GM21515 (cell line): ENCODE results near the gene STEAP1.
"Not testable (repeated sequence)": the region's sequence is repeated elsewhere in the genome, so short reads cannot be mapped to it uniquely, and the experiment has no call there.

Experiments
- ATAC-seq: cut with Tn5 transposase; IDR thresholded peaks from one replicate; pipeline ENCODE4 v1.9.1; 2021; ENCODE audit not compliant: unreplicated experiment

STEAP1 gene

GRCh38 chr7:90173127-90173844, 19.0 kb downstream of the STEAP1 start:
- ATAC-seq = peak; percentile 84

DNA sequence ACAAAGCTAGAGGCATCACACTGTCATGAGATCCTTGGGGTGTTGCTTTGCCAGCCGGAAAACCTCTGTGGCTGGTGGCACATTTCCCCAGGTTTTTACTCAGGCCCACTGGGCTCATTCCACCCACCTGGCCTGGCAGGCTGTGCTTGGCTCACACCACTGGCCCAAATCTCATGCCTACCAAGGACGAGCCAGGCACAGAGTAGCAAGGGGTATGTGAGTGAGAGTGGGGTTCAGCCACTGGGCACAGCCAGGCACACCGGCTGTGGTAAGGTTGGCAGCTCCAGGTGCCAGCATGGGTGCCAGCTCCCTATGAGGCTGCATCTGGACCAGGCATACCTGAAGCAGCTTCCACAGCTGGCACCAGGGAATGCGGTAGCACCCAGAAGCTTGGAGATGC, 21.4 kb downstream of the STEAP1 start:
- ATAC-seq = no peak

DNA sequence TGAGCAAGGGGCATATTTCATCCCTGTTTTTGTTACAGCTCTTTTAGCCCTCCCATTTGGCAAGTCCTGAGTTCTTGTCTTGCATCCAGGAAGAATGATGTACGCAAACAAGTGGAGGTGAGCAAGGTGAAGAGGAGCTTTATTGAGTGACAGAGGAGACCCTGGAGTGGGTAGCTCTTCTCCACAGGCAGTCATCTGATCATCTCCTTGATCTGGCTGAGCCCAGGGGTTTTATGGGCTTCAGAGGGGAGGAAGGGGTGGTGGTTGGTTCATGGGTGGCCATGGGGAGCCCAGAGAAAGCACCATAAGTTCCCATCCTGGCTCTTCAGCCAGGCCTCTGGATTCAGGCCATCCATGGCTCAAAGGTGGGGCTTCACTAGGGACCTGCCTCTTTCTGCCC, 21.9 kb downstream of the STEAP1 start:
- ATAC-seq = no peak

- ATAC-seq = no peak
These were observed 23.9 kb downstream of the STEAP1 start for GRCh38 chr7:90178166-90178565.

- ATAC-seq = peak; percentile 93
These were observed 24.5 kb downstream of the STEAP1 start for GRCh38 chr7:90178679-90179278.

- no peak for ATAC-seq
These were observed 25.8 kb downstream of the STEAP1 start for GRCh38 chr7:90180011-90180585.

DNA sequence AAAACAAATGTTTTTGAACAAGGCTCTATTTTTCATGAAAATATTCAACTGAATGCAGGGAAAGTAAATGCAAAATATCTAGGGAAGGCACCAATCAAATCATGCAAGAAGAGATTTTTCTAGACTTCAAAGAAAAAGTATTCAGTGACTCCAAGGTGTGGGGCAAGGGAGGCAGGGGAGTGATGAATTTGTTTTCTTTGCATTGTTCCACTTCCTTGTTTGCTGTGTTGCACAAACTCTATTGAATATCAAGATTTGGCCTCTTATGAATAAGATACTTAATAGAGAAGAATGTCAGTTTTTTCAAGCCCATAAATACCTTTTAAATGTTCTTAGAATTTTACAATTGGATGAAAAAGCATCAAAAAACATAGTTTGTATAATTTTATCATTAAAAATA, 26.4 kb downstream of the STEAP1 start:
- no peak for ATAC-seq

- no peak for ATAC-seq
These were observed 27.2 kb downstream of the STEAP1 start for GRCh38 chr7:90181485-90181884.

GRCh38 chr7:90186290-90186689, 32.0 kb downstream of the STEAP1 start:
- not testable (repeated sequence) for ATAC-seq

DNA sequence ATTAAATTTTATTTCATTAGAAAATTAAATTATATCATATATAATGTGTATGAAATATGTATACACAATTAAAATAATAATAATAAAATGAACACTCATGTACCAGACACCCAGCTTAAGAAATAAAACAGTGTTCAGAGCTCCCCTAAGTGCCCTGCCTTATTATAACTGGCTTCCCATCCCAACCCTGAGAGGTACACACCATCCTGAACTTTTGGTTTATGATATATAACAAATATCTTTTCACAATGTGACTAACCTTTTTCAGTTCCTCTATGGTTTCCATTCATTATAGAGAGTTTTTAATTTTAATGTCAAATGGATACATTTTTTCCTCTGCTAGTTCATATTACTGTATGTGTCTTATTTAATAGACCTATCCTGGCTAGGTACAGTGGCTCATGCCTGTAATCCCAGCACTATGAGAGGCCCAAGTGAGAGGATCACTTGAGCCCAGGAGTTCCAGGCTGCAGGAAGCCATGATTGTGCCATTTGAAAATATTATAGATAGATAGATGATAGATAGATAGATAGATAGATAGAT, 33.3 kb downstream of the STEAP1 start:
- ATAC-seq = no peak

DNA sequence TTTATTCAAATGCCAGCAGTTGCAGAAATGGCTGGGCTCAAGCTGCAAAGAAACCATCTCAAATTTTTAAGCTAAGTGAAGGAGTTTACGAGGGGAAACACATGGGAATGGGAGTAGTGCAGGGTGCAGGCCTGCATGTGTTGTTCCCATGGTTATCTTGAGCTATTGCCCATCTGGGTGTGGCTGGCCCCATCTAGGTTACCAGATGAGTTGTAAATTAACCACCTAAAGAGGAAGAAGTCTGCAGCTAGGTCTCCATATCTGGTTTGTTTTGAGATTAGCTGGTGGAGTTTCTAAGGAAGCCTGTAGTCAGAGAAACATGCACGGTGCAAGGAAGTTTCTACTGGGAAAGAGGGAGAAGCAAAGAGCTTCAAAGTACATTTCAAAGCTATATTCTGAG, 34.0 kb downstream of the STEAP1 start:
- ATAC-seq = peak; percentile 94

DNA sequence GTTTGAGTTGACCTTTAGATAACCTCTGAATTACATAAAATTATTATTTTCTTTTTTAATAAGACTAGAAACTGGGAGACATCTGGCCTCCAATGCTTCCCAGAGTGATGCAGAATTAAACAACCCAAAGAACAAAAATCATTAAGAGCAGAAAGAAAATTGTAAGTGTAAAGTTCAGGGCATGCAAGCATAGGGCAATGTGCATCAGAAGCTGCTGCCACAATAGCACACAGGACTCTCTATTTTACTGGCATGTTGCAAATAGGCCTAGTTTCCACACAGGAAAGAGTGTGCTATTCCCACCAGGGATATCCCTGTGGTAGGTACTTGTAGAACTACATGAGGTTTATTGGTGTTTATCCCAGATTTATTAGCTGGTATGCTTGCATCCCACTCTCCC, 36.7 kb downstream of the STEAP1 start:
- ATAC-seq = no peak

DNA sequence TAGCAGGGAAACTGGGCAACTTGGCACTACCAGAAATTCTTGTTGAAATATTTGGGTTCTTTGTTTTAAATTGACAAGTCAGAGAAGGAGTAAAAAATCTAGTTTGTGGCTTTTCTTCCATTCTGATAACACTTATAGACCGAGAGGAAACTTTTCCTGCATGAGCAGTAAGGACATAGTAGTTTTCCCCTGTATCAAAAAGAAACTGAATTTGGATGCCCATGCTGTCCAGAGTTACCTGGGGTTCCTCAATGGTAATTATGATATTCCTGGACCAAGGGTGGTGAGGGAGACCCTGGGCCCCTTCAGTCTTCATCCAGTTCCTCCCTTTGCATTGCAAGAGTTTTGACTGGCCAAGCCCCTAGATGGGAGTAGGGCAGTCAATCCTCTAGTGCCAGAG, 37.4 kb downstream of the STEAP1 start:
- no peak for ATAC-seq

GRCh38 chr7:90192876-90193750, 38.8 kb downstream of the STEAP1 start:
- no peak for ATAC-seq

DNA sequence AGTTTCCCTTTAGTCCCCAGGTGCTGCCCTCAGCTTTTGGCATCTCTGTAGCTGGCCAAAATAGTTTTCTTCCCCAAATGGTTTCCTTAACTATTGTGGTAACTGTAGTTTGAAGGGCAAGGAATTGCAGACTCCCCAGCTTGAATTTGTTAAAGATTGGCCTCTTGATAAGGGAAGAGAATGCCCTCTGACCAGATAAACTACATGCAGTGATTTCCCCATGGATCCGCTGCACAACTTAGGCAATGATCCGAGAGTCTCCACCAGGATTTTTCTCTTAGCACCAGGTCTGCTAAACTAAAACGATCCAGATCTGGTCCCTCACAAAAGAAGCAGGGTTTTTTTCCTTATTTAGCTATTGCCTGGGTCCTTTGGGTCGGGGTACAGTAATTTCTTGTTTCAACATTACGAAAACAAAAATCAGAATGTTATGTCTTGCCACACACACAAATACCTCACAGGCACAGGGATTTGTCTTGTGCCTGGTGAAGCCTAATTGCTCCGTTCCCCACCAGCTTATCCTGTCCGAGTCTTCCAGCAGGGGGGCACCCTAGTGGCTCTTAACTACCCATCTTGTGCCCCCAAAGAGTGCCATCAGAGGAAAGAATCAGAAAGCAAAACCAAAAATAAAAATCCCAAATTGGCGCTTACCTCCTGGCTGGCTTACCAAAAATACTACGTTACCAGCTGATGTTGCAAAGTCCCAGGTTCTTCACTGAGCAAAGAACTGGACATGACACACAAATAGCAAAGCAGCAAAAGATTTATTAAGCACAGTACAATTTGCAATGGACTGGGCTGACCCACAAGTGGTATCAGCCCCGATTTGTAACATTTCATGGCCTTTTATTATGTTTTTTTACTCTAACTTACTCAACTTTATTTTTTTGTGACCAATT, 40.9 kb downstream of the STEAP1 start:
- no peak for ATAC-seq

DNA sequence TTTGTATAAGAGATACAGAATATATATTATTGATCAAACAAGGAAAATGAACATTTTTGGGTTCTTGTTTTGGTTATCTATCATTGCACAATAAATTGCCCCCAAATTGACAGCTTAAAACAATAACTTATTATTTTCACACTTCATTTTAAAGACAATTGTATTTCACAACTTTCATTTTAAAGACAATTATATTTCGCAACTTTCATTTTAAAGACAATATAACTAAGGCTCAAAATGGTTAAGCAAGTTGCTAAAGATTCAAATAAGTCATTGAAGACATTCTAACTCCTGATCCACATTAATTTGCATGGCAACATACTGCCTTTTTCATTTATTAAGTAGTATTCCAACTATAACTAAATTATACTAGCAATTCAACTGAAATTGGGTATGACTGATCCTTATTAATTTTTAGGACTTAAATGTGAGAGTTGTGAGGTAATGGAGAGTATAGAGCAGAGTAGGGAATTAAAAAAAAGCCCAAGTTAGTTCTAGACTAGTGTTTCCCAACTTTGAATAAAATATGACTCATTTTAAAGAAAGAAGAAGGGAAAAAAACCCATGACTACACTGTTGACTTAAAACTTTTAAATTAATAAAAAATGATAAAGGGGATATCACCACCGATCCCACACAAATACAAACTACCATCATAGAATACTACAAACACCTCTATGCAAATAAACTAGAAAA, 47.4 kb downstream of the STEAP1 start:
- ATAC-seq = no peak

- no peak for ATAC-seq
These were observed 53.7 kb downstream of the STEAP1 start for GRCh38 chr7:90207956-90208355.

GRCh38 chr7:90209776-90210175, 55.5 kb downstream of the STEAP1 start:
- ATAC-seq = no peak

DNA sequence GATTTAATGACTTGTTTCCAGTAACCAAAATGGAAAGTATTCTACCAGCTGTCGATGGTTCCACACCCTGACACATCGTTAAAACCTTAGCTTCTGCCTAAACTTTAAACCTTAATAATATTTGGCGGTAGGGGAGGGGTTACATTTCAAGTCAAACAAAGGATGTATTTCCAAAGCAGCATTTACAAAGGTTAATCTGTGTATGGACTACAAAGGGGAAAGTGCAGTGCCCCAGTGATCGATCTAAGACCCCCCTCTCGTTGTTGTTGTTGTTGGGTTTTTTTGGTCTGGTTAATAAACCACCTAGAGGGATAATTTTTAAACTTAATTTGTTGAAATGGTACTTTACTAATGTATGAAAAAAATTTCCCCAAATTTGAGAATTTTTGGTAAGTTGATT, 56.2 kb downstream of the STEAP1 start:
- ATAC-seq = no peak

- peak; percentile 7 for ATAC-seq
These were observed 56.7 kb downstream of the STEAP1 start for GRCh38 chr7:90210981-90211380.
